GM12892 (cell line): ENCODE data around the gene KLHL1.

ENCODE experiments used
- POLR2A ChIP-seq: IDR thresholded peaks from 2 replicates; pipeline ENCODE4 v1.6.1; 2011; ENCODE audit warnings: low read depth, low read length, control low read depth
- POLR2AphosphoS5 ChIP-seq: IDR thresholded peaks from 2 replicates; pipeline ENCODE4 v1.6.1; 2011; ENCODE audit warnings: low read depth, low read length, control low read depth

- TF ChIP-seq POLR2A, result no peak
- no peak for TF ChIP-seq POLR2AphosphoS5
Measured at GRCh38 chr13:69975496-69975895, 132.8 kb downstream of the KLHL1 start.
